GM19452 (cell line): ENCODE results near the gene ROS1.

Source experiments
- ATAC-seq: cut with Tn5 transposase; IDR thresholded peaks from one replicate; pipeline ENCODE4 v1.9.1; 2021; ENCODE audit not compliant: unreplicated experiment

The ROS1 gene

DNA sequence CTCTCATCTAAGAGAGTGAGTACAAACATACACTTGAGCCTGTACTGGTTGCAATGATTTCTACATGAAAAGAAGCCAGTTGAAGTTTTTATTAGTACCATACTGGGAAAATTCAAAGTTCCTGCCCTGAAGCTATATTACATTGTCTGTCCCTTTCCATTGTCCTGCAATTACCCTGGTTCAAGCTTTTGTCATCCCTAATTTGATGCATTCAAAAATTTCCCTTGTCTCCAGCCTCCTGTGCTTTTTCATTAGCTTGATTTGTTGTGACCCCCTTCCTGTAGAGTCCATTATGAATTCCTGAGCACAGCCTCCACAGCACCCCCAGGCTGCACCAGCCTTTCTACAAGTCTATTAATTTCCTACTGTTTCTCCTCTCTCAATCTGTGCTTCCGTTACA lies 114.0 kb downstream of the ROS1 start:
- ATAC-seq: no peak

DNA sequence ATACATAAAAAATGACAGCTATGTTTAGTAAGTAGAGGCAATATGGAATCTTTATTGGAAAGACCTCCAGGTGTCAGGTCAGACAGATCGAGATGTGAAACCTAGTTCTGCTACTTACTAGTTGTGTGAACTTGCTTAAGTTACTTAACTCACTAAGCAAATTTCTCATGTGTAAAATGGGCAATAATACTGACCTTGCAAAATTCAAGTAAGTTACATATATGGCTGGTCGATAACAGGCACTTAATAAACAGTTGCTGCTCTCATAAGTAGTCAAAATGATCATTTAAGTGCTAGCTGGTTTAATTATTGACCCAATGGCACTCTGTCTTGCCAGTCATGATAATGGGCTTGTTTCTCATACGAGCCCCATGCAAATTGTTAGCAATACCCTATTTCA lies 114.4 kb downstream of the ROS1 start:
- no peak for ATAC-seq

DNA sequence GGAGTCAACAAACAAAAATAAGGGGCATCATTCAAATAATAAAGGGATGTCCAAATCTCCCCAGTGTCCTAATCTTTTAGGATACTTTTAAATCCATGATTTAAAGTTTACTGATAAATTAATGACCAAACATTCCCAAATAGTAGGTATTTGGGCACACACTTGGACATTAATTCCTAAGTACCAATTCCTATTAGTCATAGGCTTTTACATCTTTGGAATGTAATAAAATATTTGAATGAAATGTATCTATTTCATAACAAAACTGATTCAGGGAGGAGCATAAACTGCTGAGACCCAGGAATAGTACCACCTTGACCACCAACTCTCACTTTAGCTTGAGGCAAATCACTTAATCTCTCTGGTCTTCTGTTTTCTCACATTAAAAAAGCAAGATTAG lies 116.1 kb downstream of the ROS1 start:
- no peak for ATAC-seq

DNA sequence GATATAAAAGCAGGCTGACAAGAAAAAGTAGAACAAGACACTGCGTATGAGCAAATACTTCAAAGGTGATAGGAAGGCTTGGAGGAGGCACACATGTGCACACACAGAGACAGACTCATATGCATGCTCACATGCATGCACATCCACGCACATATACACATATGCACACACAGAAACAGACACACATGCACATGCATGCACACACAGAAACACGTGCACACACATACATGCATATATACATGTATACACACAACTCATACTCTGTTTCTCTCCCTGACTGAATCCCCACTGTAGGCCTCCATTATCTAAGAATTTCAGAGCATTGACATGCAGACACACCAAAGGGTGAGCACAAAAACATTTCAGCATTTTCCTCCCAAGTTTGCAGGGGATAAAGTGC lies 116.7 kb downstream of the ROS1 start:
- ATAC-seq: no peak

DNA sequence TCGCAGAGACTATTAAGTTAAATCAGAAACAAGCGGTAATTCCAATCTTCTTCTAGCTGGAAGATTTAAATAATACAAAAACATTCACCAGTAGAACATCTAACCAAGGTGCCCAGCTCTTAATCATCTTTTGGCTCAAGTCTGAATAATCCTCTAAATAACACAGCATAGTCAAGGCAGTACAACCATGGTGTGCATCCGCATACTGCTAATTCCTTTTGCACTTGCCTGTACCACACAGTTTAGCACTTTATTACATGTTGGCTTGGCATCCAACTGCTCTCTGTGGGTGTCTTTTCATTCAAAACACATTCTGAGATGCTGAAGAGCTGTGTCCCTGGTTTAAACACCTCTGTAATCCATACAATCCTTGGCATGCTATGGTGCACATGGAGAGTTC lies 118.1 kb downstream of the ROS1 start:
- ATAC-seq: no peak

DNA sequence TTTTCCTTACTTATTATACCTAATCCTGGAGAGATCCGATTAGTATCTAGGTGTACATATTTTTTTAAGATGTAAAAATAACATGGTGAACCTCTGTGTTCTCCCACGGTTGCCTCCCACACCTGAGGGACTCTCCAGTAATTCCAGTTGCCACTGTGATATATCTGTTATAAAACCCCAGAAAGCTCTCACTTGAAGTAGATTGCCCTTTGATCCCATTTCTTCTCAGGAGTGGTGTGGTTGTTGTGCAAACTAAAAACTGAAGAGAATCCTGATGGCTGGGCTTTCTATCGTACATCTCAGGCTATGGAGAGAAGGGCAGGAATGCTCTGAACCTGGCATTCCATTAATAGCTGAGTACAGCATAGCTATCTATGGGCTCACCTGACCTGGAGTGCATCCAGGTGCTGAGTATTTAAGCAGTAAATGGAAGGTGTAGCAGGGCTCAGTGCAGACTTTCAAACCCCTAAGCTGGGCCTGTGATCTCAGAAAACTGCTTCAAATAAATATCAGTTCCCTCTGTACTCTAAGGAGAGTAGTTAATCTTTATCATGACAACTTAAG lies 119.4 kb downstream of the ROS1 start:
- no peak for ATAC-seq

DNA sequence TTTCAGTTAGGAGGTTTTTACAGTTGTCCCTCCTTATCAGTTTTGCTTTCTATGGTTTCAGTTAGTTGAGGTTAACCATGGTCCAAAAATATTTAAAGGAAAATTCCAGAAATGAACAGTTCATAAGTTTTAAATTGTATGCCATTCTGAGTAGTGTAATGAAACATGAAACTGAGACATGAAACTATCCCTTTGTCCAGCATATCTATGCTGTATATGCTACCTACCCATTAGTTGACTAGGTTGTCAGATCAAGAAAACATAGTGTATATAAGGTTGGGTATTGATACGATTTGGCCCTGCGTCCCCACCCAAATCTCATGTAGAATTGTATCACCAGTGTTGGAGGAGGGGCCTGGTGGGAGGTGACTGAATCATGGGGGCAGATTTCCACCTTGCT lies 121.3 kb downstream of the ROS1 start:
- no peak for ATAC-seq

DNA sequence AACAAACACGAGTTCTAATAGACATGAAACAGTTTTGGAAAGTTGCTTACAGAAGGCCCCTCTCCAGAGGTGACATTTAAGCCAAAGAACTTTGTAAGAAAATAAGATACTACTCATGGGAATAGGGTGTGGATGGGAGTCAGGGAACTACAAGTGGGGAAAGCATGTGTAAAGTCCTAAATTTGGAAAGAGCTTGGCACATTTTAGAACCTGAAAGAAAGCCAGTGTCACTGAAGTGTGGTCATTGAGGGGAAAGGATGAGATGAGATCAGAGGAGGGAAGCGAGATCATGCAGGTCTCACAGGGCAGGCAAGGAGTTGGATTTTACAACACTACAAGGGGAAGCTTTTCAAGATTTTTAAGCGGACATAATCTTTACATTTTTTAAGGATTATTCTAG lies 122.4 kb downstream of the ROS1 start:
- ATAC-seq: no peak

DNA sequence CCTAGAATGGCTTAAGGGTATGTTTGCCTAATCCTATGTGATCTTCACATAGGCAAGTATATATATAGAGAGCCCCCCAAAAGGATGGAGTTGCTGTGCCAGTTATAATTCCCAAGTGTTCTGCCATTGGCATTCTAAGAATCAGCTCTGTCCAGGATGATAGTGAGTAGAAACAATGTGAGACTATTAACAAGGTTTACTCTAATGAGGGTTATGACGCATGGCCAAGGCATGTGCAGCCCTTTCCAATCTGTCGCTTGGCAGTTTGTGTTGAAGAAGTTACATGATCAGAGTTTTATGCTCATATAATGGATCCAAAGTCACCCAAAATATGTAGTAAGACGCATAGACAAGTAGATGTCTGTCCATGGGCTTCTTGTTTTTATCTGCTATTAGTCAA lies 126.8 kb downstream of the ROS1 start:
- no peak for ATAC-seq

DNA sequence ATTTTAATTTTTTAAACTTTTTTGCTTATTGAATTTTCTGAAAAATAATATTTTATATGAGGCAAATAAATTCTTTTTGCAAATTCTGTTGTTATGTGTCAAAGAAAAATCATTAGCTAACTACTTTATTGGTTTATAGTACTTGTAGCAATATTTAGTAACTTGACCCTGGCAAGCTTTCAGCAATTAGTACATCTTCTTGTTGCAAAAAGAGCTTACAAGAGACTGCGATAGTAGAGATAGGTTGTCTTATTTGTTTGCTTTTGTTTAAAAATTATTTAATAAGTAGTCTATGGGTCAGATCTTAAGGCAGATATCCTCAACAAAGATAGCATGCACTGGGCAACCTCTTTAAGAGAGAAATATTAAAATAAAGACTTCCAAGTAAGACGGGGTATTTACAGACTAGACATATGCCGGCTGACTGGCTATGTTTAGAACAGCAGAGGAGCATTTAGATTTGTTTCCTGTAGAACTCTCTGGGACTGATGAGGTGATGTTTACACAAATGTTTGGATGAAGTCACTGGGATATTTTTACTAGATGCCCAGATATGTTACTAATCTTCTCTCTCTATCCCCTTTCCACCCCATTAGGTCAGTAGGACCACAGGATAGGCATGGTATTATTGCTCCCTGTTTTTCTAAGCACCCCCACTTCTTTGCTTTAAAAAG lies 135.4 kb downstream of the ROS1 start:
- ATAC-seq: no peak

DNA sequence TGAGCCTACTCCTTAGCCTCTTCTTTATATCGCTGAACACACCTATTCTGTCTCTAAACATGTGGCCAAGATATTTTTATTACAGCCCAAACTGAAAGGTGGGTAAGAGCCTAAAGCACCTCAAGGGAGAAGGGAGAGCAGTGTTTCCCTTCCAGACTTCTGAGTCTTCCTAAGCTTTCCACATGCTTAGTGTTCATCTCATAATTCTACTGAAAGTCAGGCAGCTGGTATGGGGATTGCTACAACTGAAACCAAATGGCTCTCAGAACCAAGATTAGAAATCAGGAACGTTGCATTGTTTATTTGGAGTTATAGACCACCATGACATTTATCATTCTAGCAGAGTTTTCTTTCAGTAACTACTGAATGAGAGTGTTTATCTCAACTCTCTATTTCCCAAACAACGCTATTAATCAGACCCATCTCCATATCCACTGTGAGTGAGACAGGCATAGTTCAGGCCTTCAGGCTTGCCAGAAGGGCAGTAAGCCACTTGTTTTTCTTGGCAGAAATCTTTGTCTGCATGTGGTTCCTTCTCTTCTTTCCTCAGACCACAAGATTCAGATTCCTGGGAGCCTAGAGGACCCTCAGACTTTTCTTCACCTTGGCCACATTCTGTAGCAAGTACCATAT lies 137.5 kb downstream of the ROS1 start:
- ATAC-seq: no peak

DNA sequence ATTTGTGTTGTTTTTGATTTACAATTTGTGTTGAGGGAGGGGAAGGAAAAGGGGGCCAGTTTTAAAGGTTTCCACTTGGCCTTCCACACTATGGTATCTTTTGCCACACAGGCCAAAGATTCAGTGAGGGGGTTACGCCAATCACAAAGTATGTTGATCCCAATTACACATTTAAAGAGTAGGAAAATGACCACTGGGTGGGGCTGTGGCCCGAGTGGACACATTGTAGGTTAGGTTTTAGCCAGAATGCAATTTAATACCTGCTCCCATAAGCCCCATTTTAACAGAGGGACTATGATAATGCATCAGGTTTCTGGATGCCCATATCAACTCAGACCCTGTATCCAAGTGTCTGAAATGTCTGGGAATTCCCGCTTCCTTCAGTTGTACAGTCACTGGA lies 144.8 kb downstream of the ROS1 start:
- no peak for ATAC-seq

DNA sequence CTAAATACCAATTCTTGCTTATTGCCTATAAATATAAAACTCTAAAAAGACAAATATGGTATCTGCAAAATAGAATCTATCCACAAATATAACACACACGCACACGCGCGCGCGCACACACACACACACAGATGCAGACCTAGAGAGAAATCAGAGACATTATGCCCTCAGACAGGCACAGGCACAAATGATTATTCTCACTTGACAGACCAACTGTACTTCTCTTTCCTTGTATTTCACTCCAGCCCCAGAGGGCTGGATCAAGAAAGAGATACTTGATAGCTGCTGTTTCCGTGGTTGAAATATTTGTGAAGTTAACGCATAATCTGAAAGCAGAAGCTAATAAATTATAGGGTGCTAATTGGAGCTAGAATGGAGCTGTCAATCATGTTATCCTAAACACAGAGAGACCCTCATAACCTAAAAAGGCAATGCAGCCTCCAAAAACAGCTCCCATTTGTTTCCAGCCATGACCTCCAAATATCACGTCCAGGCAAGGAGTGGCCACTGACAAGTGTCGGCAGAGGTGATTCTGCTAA lies 148.9 kb downstream of the ROS1 start:
- no peak for ATAC-seq

DNA sequence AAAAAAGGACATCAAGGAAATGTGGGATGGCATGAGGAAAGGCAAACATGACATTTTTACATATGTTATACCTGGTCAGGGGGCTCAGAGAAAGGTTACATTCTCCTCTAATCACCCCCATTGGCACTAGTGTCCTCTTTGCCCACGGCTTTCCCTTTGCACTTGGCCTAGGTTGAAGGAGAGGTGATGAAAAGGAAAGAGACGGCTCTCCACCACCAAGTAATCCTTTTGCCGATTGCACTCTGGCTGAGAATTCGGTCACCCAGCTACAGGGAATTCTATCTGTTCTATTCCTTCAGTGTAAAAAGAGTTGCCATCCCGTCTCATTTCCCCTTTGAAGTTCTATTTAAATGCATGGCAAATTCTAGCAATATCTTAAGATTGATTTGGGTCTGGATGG lies 150.0 kb downstream of the ROS1 start:
- ATAC-seq: no peak

DNA sequence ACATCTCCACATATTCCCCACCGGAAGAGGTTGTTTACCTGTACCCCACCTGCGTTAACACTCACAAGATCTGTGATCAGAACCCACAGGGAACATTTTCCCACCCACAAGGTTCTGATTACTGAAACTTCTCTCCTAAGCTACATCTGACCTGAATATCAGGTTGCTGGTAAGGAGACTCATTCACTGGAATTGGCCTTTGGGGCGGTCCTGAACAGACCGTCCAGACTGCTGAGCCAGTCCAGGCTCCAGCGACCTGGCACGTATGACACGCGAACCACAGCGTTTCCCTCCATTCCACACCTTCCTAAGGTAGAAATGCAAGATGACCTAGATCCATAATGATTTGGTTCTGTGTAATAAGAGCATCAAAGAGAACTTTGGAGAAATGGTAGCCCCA lies 150.5 kb downstream of the ROS1 start:
- no peak for ATAC-seq

DNA sequence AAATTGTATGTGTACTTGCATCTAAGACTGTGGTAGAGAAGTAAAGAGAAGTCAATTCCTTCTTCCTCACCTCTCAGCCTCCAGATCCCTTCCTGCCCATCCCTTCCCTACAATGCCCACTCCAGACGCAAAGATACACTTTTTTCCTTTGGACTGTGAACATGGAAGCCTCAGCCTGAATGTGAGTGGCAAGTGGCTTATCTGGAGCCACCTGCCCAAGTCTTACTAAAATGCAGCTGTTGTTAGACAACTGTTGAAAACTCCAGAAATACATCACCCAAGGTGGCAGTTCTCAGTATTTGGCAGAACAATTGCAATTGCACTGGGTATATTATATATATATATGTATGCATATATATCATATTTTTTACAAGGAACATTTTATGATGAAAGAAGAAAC lies 152.9 kb downstream of the ROS1 start:
- no peak for ATAC-seq

DNA sequence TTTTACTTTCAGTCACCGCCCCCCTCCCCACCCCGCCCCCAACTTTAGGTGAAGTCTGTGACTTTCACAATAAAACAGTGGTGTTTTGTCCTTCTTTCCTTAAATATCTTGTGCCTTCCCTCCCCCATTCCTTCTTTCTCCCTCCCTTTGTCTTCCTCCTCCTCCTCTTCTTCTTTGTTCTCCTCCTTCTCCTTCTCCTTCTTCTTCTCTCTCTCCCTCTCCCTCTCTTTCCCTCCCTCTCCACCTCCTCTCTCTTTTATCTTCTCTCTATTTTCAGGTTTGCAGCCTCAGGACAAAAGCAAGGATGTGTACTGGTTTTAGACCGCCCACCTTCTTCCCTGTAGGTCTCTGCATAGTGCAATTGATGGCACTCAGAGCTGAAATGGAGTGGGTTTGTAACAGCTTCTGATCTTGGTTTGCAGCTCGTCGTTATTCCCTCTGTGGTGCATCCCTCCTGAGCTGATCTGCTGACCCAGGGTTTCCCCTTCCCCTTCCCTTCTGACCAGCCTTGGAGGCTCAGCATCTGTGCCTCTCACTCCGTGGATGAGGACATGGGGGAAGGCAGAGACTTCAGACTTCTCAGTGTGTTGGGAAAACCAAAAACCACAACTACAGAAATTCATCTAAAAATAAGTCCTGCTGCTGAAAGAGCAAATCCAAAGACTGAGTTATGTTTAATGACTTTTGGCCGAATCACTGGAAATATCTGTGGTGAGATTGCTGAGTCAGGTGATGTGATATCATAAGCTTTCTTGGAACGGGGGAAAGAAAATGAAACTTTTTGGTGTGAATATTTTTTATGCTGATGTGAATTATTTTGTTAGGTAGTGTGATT lies 153.5 kb downstream of the ROS1 start:
- no peak for ATAC-seq

DNA sequence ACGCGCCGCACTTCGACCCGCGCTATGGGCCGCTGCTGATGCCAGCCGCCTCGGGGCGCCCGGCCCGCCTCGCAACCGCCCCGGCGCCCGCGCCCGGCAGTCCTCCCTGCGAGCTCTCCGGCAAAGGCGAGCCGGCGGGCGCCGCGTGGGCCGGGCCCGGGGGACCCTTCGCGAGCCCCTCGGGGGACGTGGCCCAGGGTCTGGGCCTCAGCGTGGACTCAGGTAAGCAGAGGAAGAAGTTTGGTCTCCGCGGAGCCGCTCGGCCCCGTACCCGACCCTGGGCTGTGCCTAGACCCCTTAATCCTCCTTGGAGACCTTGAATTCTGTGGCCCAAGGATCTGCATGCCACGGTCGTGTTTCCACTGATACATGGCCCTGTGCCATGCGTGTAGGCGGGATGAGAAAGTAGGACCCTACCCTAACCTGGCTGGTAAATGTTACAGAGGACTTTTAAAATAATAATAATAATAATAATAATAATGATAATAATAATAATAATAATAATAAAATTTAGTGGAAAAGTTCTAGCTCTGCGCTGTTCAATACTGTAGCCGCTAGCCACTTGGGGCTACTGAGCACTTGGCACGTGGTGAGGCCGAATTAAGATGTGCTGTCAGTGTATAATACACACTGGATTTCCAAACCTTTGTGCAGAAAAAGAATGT lies 154.8 kb downstream of the ROS1 start:
- no peak for ATAC-seq

DNA sequence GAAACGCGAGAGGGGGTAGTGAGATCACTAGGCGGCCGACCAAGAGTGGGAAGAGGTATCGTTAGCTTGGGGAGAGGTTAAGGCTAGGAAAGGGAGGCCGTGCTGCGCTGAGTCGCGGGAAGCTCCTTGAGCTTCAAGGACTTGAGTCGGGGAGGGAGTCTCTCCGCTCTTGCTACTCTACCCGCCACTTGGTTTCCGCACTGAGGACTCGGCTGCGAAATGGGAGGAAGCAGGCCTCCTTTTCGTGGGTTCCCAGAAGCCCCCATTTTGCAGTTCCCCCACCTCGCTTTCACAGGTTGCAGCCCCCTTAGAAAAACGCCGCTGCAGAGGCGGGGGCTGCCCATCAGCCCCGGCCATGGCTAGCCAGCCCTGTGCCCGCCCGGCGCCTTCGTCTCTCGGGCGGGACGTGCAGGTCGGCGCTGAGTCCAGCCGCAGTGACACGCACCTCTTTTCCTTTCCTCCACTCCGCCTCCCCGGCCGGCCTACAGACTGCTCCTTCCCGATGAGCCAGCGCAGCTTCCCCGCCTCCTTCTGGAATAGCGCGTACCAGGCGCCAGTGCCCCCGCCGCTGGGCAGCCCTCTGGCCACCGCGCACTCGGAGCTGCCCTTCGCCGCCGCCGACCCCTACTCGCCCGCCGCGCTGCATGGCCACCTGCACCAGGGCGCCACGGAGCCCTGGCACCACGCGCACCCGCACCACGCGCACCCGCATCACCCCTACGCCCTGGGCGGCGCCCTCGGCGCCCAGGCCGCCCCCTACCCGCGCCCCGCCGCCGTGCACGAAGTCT lies 155.5 kb downstream of the ROS1 start:
- no peak for ATAC-seq

DNA sequence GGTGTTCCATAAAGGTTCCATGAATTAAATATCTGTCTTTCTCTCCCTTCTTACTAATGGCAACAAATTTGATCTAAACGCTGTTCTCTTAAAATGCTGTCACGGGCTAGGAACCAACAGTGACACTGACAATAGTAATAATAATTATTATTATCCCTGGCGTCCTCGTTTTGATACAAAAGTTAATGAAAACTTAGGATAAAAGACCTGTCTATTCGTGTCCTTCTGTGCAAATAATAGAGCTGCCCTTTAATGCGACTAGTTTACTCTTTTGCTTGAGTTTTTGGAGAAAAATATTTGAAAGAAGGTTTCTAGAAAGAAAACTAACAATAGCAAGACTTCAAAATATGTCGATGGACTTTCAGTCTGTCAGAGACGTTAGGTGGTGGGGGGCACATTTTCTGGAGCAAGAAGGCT lies 156.1 kb downstream of the ROS1 start:
- ATAC-seq: no peak
